Gastroesophageal sphincter (tissue), 4 donors: Measurements from ENCODE around the gene ZFAND2A. TPM values are rescaled to one million over a fixed set of nuclear protein-coding genes. Genes with fewer than 3 reads are reported as not detected.
"Not testable (repeated sequence)": the region's sequence is repeated elsewhere in the genome, so short reads cannot be mapped to it uniquely, and the experiment has no call there.

ENCODE experiments used
- ATAC-seq: fragments of 150-250 bp; one replicate; pipeline ENCODE4 v1.9.1; 2016; ENCODE audit warnings: mild to moderate bottlenecking, moderate library complexity
- H3K27ac ChIP-seq, 4 donors: fragments of 200-600 bp; sonication (generic) in 3 of 4; 1 replicate in 3 of 4; 2 replicates in 1 of 4; pipeline ENCODE4 v1.5.1; 2016 to 2019
- H3K27me3 ChIP-seq: fragments of 200-600 bp; sonication (generic); one replicate; pipeline ENCODE4 v1.5.1; 2019
- H3K36me3 ChIP-seq, 2 donors: fragments of 200-600 bp; sonication (generic); one replicate each; pipeline ENCODE4 v1.5.1; 2019; ENCODE audit warnings: control low read depth in 1 of 2
- H3K4me1 ChIP-seq, 3 donors: fragments of 200-600 bp; sonication (generic); 1 replicate in 2 of 3; 2 replicates in 1 of 3; pipeline ENCODE4 v1.5.1; 2016 to 2019; ENCODE audit warnings: control low read depth in 2 of 3
- H3K4me3 ChIP-seq, 2 donors: fragments of 200-600 bp; sonication (generic); one replicate each; pipeline ENCODE4 v1.5.1; 2019; ENCODE audit warnings: mild to moderate bottlenecking in 1 of 2, moderate library complexity in 1 of 2
- H3K9me3 ChIP-seq, 3 donors: fragments of 200-600 bp; sonication (generic); one replicate each; pipeline ENCODE4 v1.5.1; 2017 to 2019; ENCODE audit warnings: control low read depth in 2 of 3
- CTCF ChIP-seq, 4 experiments: fragments of 200-600 bp in 2 of 4; fragments of 450-650 bp in 2 of 4; sonication (generic) in 1 of 4; IDR thresholded peaks; one replicate each; pipeline ENCODE4 v1.5.1; 2017 to 2019; ENCODE audit warnings: antibody characterized with exemption in 4 of 4, mild to moderate bottlenecking in 2 of 4, moderate library complexity in 2 of 4
- EP300 ChIP-seq: sonication (generic); formaldehyde crosslinking; IDR thresholded peaks from one replicate; pipeline ENCODE4 v1.6.1; 2017; ENCODE audit warnings: antibody characterized with exemption, mild to moderate bottlenecking
- POLR2A ChIP-seq, 2 donors: fragments of 450-650 bp; IDR thresholded peaks; one replicate each; pipeline ENCODE4 v1.6.1; 2017; ENCODE audit warnings: antibody characterized with exemption in 2 of 2, mild to moderate bottlenecking in 2 of 2, moderate library complexity in 1 of 2
- POLR2AphosphoS5 ChIP-seq: sonication (generic); formaldehyde crosslinking; IDR thresholded peaks from one replicate; pipeline ENCODE4 v1.6.1; 2017; ENCODE audit warnings: antibody characterized with exemption
- WGBS, 2 donors: methylation state at CpG; one replicate each; pipeline ENCODE4 v1.1.5; 2018; ENCODE audit warnings: low coverage in 1 of 2; 5-methylcytosine and 5-hydroxymethylcytosine counted together
- total RNA-seq, 4 donors: library from RNA; depleted of rRNA; stranded (reverse); fragments of >200 nt; gene quantifications; one replicate each; pipeline ENCODE4 v1.1.0, GENCODE V29; 2016

Gene ZFAND2A
- total RNA-seq, 4 donors from 2014 or later, result 19.1 to 28.0 (median 24.0) TPM

GRCh38 chr7:1149351-1149794 lies 10.6 kb downstream of the ZFAND2A start:
- Histone ChIP-seq H3K9me3 (no peaks in the 10 kb centered on the region), H3K27ac (no peak overlapping the region), H3K4me1 (peaks cover 0 to 1% (median 0%) of the 10 kb centered on the region in 3 donors), H3K27me3 (no peaks in the 10 kb centered on the region), H3K36me3 (peaks cover 0 to 54% of the 10 kb centered on the region in 2 donors), H3K4me3 (no peak overlapping the region)
- TF ChIP-seq POLR2AphosphoS5 (no peak), POLR2A (IDR thresholded peaks at IDR 0.05) (no peak), EP300 (no peak), CTCF (IDR thresholded peaks at IDR 0.05) (no peak)
- ATAC-seq, result no peak
- WGBS, 2 donors, result 97 to 100% methylated on average over 5 to 8 of the region's 20 CpGs

DNA sequence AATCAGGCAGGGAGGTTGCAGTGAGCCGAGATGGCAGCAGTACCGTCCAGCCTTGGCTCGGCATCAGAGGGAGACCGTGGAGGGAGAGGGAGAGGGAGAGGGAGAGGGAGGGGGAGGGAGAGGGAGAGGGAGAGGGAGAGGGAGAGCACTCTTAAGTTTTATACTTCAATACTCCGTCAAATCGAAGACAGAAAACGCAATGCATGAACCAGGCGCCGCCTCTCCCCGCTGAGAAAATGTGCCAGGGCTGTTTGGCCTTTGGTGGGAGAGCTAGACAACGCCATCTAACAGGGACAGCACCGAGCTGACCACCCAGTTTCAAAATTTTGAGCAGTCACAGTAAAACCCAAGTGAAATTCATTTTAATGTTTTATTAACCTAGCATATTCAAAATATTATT lies 12.1 kb downstream of the ZFAND2A start:
- H3K27ac ChIP-seq, ATAC-seq, H3K27me3 ChIP-seq, H3K4me3 ChIP-seq, H3K4me1 ChIP-seq, H3K9me3 ChIP-seq: not testable (repeated sequence)
- WGBS, 2 donors, result 83 to 90% methylated on average over 2 to 8 of the region's 12 CpGs
- H3K36me3 ChIP-seq, result peaks cover 0 to 39% of the 10 kb centered on the region in 2 donors

DNA sequence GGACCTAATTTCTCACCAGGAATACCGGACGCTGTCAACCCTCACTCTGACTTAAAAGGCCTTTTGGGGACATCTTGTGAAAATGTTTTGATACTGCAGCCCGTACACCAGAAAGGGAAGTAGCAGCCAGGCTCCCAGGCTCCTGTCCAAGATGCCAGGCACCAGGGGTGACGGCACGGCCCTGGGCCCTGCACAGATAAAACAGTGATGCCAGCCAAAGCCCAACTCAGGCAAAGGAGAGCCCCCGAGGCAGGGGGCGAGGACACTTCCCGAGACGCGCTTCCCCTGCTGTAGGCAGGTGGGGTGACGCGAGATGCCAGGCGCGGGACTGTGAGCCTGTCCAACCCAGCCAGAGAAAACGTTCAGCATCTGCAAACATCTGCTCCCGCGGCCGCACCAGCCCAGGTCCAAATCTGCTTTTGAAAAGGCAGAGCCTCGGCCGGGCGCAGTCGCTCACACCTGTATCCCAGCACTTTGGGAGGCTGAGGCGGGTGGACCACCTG lies 15.7 kb downstream of the ZFAND2A start:
- peaks cover 0 to 4% of the 10 kb centered on the region in 2 donors for H3K36me3 ChIP-seq
- 20 to 60% methylated on average over 4 to 7 of the region's 23 CpGs for WGBS, 2 donors
- peaks cover 0 to 8% (median 0%) of the 10 kb centered on the region in 3 donors for H3K4me1 ChIP-seq
- TF ChIP-seq EP300 (no peak), CTCF (IDR thresholded peaks at IDR 0.05) (peak in 2 of 4 experiments; percentile 28 to 49), POLR2AphosphoS5 (no peak)
- H3K27ac ChIP-seq, result no peak overlapping the region
- H3K9me3 ChIP-seq, result no peaks in the 10 kb centered on the region
- peak; percentile 55 for ATAC-seq
- no peak overlapping the region for H3K4me3 ChIP-seq
- H3K27me3 ChIP-seq, result no peaks in the 10 kb centered on the region

DNA sequence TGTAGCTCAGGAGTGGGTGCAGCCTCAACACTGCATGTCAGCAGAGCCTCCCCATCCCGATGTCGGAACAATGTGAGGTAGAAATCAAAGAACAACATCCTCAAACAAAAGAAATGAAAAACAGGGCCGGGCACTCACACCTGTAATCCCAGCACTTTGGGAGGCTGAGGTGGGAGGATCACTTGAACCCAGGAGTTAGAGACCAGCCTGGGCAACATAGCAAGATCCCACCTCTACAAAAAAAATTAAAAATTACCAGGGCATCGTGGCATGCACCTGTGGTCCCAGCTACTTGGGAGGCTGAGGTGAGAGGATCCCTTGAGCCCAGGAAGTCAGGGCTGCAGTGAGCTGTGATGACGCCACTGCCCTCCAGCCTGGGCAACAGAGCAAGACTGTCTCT lies 17.0 kb downstream of the ZFAND2A start:
- H3K4me1 ChIP-seq, result peaks cover 0 to 15% (median 5%) of the 10 kb centered on the region in 3 donors
- H3K27ac ChIP-seq, ATAC-seq, H3K4me3 ChIP-seq, H3K36me3 ChIP-seq, H3K9me3 ChIP-seq, H3K27me3 ChIP-seq: not testable (repeated sequence)
- WGBS, 2 donors, result 85 to 86% methylated on average over 2 to 5 of the region's 5 CpGs

DNA sequence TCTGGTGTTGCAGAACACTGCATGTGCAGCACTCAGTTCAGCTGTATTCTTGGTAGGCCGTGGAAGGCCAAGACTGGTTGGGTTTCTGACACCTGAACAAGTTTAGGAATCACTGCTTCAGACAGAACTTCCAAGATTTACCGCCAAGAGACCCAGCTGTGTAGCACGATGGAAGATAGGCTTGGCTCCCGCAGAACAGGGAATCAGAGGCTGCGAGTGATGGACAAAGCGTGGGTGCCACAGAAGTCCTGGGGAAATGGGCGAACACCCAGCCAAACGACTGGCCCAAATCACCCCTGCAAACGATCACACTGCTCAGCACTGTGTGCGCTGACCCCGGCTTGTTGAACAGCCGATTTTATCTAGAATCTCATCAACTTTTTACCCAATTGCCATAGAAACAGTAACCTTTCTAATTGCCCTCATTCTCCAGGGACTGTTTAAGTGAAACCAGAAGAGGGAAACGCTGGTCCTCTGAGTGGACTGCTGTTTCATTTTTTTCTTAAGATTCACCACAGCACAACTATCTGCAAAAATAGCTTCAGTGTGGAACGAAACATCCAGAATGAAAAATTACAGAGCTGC lies 17.9 kb downstream of the ZFAND2A start:
- H3K27ac ChIP-seq, result no peak overlapping the region
- WGBS, 2 donors, result 48 to 64% methylated on average over 10 to 14 of the region's 14 CpGs
- H3K4me3 ChIP-seq, result no peak overlapping the region
- ATAC-seq, result no peak
- no peaks in the 10 kb centered on the region for H3K9me3 ChIP-seq
- no peaks in the 10 kb centered on the region for H3K27me3 ChIP-seq
- TF ChIP-seq CTCF (IDR thresholded peaks at IDR 0.05) (no peak), EP300 (no peak), POLR2A (IDR thresholded peaks at IDR 0.05) (no peak), POLR2AphosphoS5 (no peak)
- H3K36me3 ChIP-seq, result no peaks in the 10 kb centered on the region
- peaks cover 0 to 21% (median 5%) of the 10 kb centered on the region in 3 donors for H3K4me1 ChIP-seq

DNA sequence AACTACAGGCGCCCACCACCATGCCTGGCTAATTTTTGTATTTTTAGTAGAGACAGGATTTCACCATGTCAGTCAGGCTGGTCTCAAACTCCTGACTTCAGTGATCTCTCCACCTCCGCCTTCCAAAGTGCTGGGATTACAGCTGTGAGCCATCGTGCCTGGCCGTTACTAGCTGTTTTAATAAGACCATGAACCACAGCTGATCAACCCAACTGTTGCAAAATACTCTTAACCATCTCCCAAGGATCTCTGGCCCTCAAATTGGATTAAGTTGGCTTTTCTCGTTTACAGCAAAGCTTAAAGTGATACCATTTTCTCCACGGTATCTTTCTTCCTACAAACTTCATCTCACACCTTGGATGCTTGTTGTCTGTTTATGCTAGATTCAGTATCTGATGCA lies 18.3 kb downstream of the ZFAND2A start:
- H3K9me3 ChIP-seq, result no peaks in the 10 kb centered on the region
- no peak overlapping the region for H3K27ac ChIP-seq
- no peaks in the 10 kb centered on the region for H3K27me3 ChIP-seq
- no peak overlapping the region for H3K4me3 ChIP-seq
- WGBS, 2 donors, result 79 to 81% methylated on average over 5 of the region's 6 CpGs
- ATAC-seq, result no peak
- peaks cover 0 to 26% (median 10%) of the 10 kb centered on the region in 3 donors for H3K4me1 ChIP-seq
- no peaks in the 10 kb centered on the region for H3K36me3 ChIP-seq
- TF ChIP-seq CTCF (IDR thresholded peaks at IDR 0.05) (no peak), POLR2AphosphoS5 (no peak), POLR2A (IDR thresholded peaks at IDR 0.05) (no peak), EP300 (no peak)
